SJCRH30 (cell line): ENCODE data around the gene MTFP1. TPM values are rescaled to one million over a fixed set of nuclear protein-coding genes. Genes with fewer than 3 reads are reported as not detected.
A peak's percentile ranks its signal among the peaks of the same experiment; 100 is the strongest.

Source experiments
- DNase-seq, 2 experiments: peaks; one replicate each; pipeline ENCODE4 v3.0.0-alpha.2; 2015 to 2020
- H3K27ac ChIP-seq: fragments of 250-450 bp; sonication (Bioruptor Pico); 2 replicates; pipeline ENCODE4 v1.5.1; 2020; ENCODE audit warnings: mild to moderate bottlenecking, moderate library complexity
- H3K27me3 ChIP-seq: fragments of 250-450 bp; sonication (Bioruptor Pico); 2 replicates; pipeline ENCODE4 v1.5.1; 2020; ENCODE audit warnings: mild to moderate bottlenecking, moderate library complexity
- H3K36me3 ChIP-seq: fragments of 250-450 bp; sonication (Bioruptor Pico); 2 replicates; pipeline ENCODE4 v1.5.1; 2020; ENCODE audit warnings: mild to moderate bottlenecking, moderate library complexity
- H3K4me1 ChIP-seq: fragments of 250-450 bp; sonication (Bioruptor Pico); 2 replicates; pipeline ENCODE4 v1.5.1; 2020; ENCODE audit warnings: mild to moderate bottlenecking, moderate library complexity
- H3K4me3 ChIP-seq: fragments of 250-450 bp; sonication (Bioruptor Pico); 2 replicates; pipeline ENCODE4 v1.5.1; 2020; ENCODE audit warnings: mild to moderate bottlenecking, moderate library complexity
- H3K9me3 ChIP-seq: fragments of 250-450 bp; sonication (Bioruptor Pico); replicated peaks from 2 replicates; pipeline ENCODE4 v1.5.1; 2020; ENCODE audit warnings: mild to moderate bottlenecking, moderate library complexity
- total RNA-seq: library from RNA; depleted of rRNA; stranded (reverse); fragments of >200 nt; shearing (Covaris generic); gene quantifications from 2 replicates; pipeline ENCODE4 v1.2.3, GENCODE V29; 2014

Gene MTFP1
- total RNA-seq, 1 experiment from 2014 or later: 19.6 TPM

- peaks cover 12% of the 10 kb centered on the region; the same call in 1 of the 2 replicates for H3K36me3 ChIP-seq
- no peak overlapping the region for H3K27ac ChIP-seq
- no peaks in the 10 kb centered on the region for H3K27me3 ChIP-seq
- DNase-seq: no peak
- H3K9me3 ChIP-seq: no peaks in the 10 kb centered on the region
- H3K4me3 ChIP-seq: no peak overlapping the region
- H3K4me1 ChIP-seq: no peaks in the 10 kb centered on the region
Observed at GRCh38 chr22:30413745-30414524, 11.6 kb upstream of the MTFP1 start.

- Histone ChIP-seq H3K36me3 (peaks cover 14% of the 10 kb centered on the region; the same call in 1 of the 2 replicates), H3K27me3 (no peaks in the 10 kb centered on the region), H3K4me3 (no peak overlapping the region), H3K27ac (no peak overlapping the region), H3K4me1 (no peaks in the 10 kb centered on the region), H3K9me3 (no peaks in the 10 kb centered on the region)
- DNase-seq: no peak
Observed at GRCh38 chr22:30414525-30415047, 11.0 kb upstream of the MTFP1 start.

- Histone ChIP-seq H3K9me3 (no peaks in the 10 kb centered on the region), H3K27me3 (no peaks in the 10 kb centered on the region), H3K4me3 (no peak overlapping the region), H3K4me1 (peaks cover 10% of the 10 kb centered on the region; the same call in 1 of the 2 replicates), H3K36me3 (peaks cover 14% of the 10 kb centered on the region; the same call in 1 of the 2 replicates), H3K27ac (no peak overlapping the region)
- DNase-seq: no peak
Observed at GRCh38 chr22:30416403-30416802, 9.2 kb upstream of the MTFP1 start.

- no peaks in the 10 kb centered on the region for H3K9me3 ChIP-seq
- no peak for DNase-seq
- H3K27me3 ChIP-seq: no peaks in the 10 kb centered on the region
- H3K4me1 ChIP-seq: peaks cover 10% of the 10 kb centered on the region; the same call in 1 of the 2 replicates
- H3K27ac ChIP-seq: no peak overlapping the region
- peaks cover 14% of the 10 kb centered on the region; the same call in 1 of the 2 replicates for H3K36me3 ChIP-seq
- H3K4me3 ChIP-seq: no peak overlapping the region
Observed at GRCh38 chr22:30416837-30417236, 8.7 kb upstream of the MTFP1 start.

GRCh38 chr22:30420347-30421125, 5.0 kb upstream of the MTFP1 start:
- no peak overlapping the region; the same call in 1 of the 2 replicates for H3K27ac ChIP-seq
- H3K9me3 ChIP-seq: no peaks in the 10 kb centered on the region
- peaks cover 14% of the 10 kb centered on the region; the same call in 1 of the 2 replicates for H3K36me3 ChIP-seq
- H3K4me1 ChIP-seq: peaks cover 22% of the 10 kb centered on the region; the same call in 1 of the 2 replicates
- no peak overlapping the region for H3K4me3 ChIP-seq
- no peaks in the 10 kb centered on the region for H3K27me3 ChIP-seq
- DNase-seq: no peak

- no peak for DNase-seq
- Histone ChIP-seq H3K4me1 (peaks cover 22% of the 10 kb centered on the region; the same call in 1 of the 2 replicates), H3K36me3 (peaks cover 12% of the 10 kb centered on the region; the same call in 1 of the 2 replicates), H3K9me3 (no peaks in the 10 kb centered on the region), H3K4me3 (no peak overlapping the region; the same call in 1 of the 2 replicates), H3K27me3 (no peaks in the 10 kb centered on the region), H3K27ac (no peak overlapping the region; the same call in 1 of the 2 replicates)
Observed at GRCh38 chr22:30421695-30422480, 3.7 kb upstream of the MTFP1 start.

- Histone ChIP-seq H3K4me1 (peaks cover 22% of the 10 kb centered on the region; the same call in 1 of the 2 replicates), H3K9me3 (no peaks in the 10 kb centered on the region), H3K36me3 (peaks cover 7% of the 10 kb centered on the region; the same call in 1 of the 2 replicates), H3K4me3 (peak overlapping the region; percentile 70), H3K27ac (peak overlapping the region; percentile 92), H3K27me3 (no peaks in the 10 kb centered on the region)
- peak; percentile 61 to 64 for DNase-seq
Observed at GRCh38 chr22:30422481-30423300, 2.9 kb upstream of the MTFP1 start.

GRCh38 chr22:30423301-30423958, 2.1 kb upstream of the MTFP1 start:
- Histone ChIP-seq H3K27ac (peak overlapping the region; percentile 92), H3K36me3 (peaks cover 7% of the 10 kb centered on the region; the same call in 1 of the 2 replicates), H3K4me1 (peaks cover 22% of the 10 kb centered on the region; the same call in 1 of the 2 replicates), H3K4me3 (peak overlapping the region; percentile 70), H3K27me3 (no peaks in the 10 kb centered on the region), H3K9me3 (no peaks in the 10 kb centered on the region)
- no peak for DNase-seq

- peak overlapping the region; percentile 70 for H3K4me3 ChIP-seq
- H3K27me3 ChIP-seq: no peaks in the 10 kb centered on the region
- H3K36me3 ChIP-seq: peaks cover under 1% of the 10 kb centered on the region; the same call in 1 of the 2 replicates
- peaks cover 22% of the 10 kb centered on the region; the same call in 1 of the 2 replicates for H3K4me1 ChIP-seq
- no peaks in the 10 kb centered on the region for H3K9me3 ChIP-seq
- H3K27ac ChIP-seq: peak overlapping the region; percentile 92
- DNase-seq: peak; percentile 99
Observed at GRCh38 chr22:30423959-30424533, 1.5 kb upstream of the MTFP1 start.

GRCh38 chr22:30424534-30425326, 838 bp upstream of the MTFP1 start:
- Histone ChIP-seq H3K27ac (peak overlapping the region; percentile 4; the same call in 1 of the 2 replicates), H3K4me1 (peaks cover 22% of the 10 kb centered on the region; the same call in 1 of the 2 replicates), H3K9me3 (no peaks in the 10 kb centered on the region), H3K4me3 (peak overlapping the region; percentile 70), H3K36me3 (no peaks in the 10 kb centered on the region), H3K27me3 (no peaks in the 10 kb centered on the region)
- peak in 1 of 2 experiments; percentile 14 for DNase-seq

GRCh38 chr22:30425327-30425615, 297 bp upstream of the MTFP1 start:
- Histone ChIP-seq H3K36me3 (no peaks in the 10 kb centered on the region), H3K27ac (no peak overlapping the region), H3K27me3 (no peaks in the 10 kb centered on the region), H3K4me1 (peaks cover 19% of the 10 kb centered on the region; the same call in 1 of the 2 replicates), H3K4me3 (peak overlapping the region; percentile 70), H3K9me3 (no peaks in the 10 kb centered on the region)
- DNase-seq: no peak
